Kidney epithelial cell (primary cell): Measurements from ENCODE around the gene ESYT1. TPM values are rescaled to one million over a fixed set of nuclear protein-coding genes. Genes with fewer than 3 reads are reported as not detected.

Experiments
- DNase-seq: peaks from one replicate; pipeline ENCODE4 v3.0.0-alpha.2; 2010; ENCODE audit warnings: low read depth
- H3K27me3 ChIP-seq: 2 replicates; pipeline ENCODE4 v1.6.0; 2011; ENCODE audit warnings: low read length; ENCODE audit not compliant: control insufficient read depth, insufficient read depth
- H3K36me3 ChIP-seq: 2 replicates; pipeline ENCODE4 v1.5.1; 2011; ENCODE audit warnings: low read length; ENCODE audit not compliant: control insufficient read depth, insufficient read depth
- H3K4me3 ChIP-seq: 2 replicates; pipeline ENCODE4 v1.5.1; 2011; ENCODE audit warnings: low read depth, mild to moderate bottlenecking, control low read depth, low read length
- CTCF ChIP-seq: IDR thresholded peaks from 2 replicates; pipeline ENCODE4 v1.5.1; 2011; ENCODE audit warnings: mild to moderate bottlenecking, moderate library complexity, low read length, control low read depth, inconsistent platforms; ENCODE audit not compliant: insufficient read depth, poor library complexity, severe bottlenecking
- total RNA-seq: library from RNA; depleted of rRNA; stranded (reverse); fragments of >200 nt; gene quantifications from 2 replicates; pipeline ENCODE4 v1.2.3, GENCODE V29; 2015

The ESYT1 gene
- total RNA-seq, 1 donor from 2014 or later, result 213 TPM

- no peak overlapping the region for H3K4me3 ChIP-seq
- peaks cover 2% of the 10 kb centered on the region for H3K36me3 ChIP-seq
- no peaks in the 10 kb centered on the region for H3K27me3 ChIP-seq
- TF ChIP-seq CTCF, result no peak
- no peak for DNase-seq
Measured at GRCh38 chr12:56150563-56150962, 22.5 kb downstream of the ESYT1 start.

DNA sequence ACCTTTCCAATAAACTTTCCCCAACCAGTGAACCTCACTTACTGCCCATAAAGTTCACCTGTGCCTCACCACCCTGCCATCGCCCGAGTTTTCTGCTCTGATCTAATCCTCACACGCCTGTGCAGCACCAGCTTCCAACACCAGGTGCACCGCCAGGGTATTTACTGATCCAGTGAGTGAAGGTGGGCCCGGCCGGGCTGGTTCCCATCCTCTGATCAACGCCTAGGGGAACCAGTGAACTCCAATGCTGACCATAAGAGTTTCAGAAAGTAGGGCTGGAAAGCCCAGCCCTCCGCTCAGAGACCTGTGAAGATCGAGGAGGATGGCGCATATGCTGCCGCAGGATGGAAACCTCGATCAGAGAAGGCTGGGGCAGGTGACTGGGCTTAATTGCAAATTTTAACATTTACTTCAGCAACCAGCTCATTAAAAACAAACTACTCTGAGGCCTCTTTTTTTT, 23.6 kb downstream of the ESYT1 start:
- Histone ChIP-seq H3K27me3 (no peaks in the 10 kb centered on the region), H3K36me3 (peaks cover 2% of the 10 kb centered on the region), H3K4me3 (peak overlapping the region; percentile 62)
- DNase-seq, result no peak
- peak; percentile 54 for TF ChIP-seq CTCF

DNA sequence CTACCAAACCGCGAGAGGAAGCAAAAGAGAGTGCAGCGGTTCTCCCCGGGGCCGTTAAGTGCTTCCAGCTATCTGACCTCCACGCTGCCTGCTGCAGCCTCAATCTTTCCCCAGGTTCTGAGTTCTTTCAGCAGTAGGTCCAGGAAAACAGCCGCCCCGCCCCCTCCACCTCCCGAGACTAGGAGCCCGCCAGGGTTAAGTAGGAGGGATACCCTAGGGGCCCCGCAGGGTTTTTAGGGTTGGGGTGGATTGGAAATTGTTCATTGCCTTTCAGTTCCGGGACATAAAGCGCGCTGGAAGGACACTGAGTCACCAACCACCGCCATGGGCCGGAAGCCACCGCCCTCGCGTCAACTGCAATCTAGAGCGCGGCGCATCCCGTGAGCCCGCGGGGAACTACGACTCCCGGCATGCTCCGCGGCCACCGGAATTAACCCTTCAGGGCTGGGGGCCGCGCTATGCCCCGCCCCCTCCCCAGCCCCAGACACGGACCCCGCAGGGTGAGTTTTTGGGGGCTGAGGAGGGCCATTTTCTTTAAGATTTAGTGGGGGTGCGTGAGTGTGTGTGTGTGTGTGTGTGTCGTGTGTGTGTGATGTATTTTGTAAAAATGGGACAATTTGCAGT, 24.2 kb downstream of the ESYT1 start, which contains the start of gene MYL6B:
MYL6B (plus strand) TSS at position 456 of the 624 bp plus-strand sequence. CDS start 1,332 bp downstream, outside the sequence.
- Histone ChIP-seq H3K36me3 (peaks cover 2% of the 10 kb centered on the region), H3K4me3 (peak within 1 kb of the TSS; percentile 62), H3K27me3 (no peaks in the 10 kb centered on the region)
- peak; percentile 70 for DNase-seq
- no peak for TF ChIP-seq CTCF

DNA sequence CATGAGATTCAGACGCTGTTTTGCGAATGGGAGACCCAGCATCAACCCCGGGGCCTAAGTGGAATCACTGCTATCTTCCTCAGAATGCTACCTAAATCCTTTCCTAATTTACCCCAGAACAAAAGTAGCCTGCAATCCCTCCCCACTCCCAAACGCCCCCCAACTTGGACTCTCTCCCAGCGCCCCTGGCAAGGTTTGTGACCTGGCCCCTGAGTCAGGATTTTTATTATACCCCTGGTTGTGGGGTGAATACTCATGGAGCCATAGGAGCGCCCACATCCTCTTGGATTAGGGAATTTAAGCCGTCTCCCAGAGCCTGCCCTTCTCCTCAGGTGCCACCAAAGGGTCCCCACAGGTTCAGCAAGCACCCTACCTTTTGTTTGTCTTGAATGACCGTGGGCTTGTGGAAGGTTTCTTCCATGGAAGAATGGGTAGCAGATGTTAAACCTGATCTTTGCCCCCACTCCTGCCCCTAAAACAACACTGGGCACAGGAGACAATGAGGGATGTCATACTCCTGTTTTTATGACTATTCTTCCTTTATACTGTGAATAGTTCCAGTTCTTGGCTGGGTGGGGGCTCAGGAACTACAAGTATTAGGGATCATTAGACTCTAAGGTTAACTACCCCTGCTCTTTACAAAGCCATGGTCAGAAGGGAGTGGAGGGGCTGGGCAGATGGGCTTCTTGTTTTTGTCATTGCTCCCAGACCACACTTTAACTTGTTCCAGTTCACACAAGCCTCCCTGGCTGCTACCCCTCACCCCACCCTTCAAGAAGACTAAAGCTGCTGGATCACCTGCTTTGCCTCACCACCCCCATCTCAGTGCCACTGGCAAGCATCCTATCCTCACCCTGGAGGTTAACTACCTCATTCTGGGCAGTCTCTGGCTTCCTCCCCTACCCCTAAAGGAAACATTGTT, 24.9 kb downstream of the ESYT1 start:
- DNase-seq, result no peak
- Histone ChIP-seq H3K4me3 (peak overlapping the region; percentile 62), H3K27me3 (no peaks in the 10 kb centered on the region), H3K36me3 (peaks cover 2% of the 10 kb centered on the region)
- TF ChIP-seq CTCF, result no peak

DNA sequence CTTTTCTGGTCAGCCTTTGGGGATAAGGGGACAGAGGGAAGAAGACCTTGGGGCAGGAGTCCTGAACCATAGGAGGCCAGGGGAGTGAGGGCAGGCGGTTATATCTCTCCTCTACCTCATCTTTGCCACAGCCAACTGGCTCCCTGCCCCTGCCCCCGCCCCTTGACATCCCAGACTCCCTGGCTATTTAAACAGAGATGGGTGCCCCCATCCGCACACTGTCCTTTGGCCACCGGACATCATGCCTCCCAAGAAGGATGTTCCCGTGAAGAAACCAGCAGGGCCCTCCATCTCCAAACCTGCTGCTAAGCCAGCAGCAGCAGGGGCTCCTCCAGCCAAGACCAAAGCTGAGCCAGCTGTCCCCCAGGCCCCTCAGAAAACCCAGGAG, 25.6 kb downstream of the ESYT1 start:
- H3K36me3 ChIP-seq, result peaks cover 2% of the 10 kb centered on the region
- no peaks in the 10 kb centered on the region for H3K27me3 ChIP-seq
- DNase-seq, result no peak
- TF ChIP-seq CTCF, result no peak
- no peak overlapping the region for H3K4me3 ChIP-seq
